Germinal center (tissue), 1 donor: Measurements from ENCODE around the gene MAN1C1.
"Not testable (repeated sequence)": the region's sequence is repeated elsewhere in the genome, so short reads cannot be mapped to it uniquely, and the experiment has no call there.

Experiments used
- DNase-seq: peaks from one replicate; pipeline ENCODE4 v3.0.0; 2012; ENCODE audit warnings: mixed read lengths, low spot score

The MAN1C1 gene

DNA sequence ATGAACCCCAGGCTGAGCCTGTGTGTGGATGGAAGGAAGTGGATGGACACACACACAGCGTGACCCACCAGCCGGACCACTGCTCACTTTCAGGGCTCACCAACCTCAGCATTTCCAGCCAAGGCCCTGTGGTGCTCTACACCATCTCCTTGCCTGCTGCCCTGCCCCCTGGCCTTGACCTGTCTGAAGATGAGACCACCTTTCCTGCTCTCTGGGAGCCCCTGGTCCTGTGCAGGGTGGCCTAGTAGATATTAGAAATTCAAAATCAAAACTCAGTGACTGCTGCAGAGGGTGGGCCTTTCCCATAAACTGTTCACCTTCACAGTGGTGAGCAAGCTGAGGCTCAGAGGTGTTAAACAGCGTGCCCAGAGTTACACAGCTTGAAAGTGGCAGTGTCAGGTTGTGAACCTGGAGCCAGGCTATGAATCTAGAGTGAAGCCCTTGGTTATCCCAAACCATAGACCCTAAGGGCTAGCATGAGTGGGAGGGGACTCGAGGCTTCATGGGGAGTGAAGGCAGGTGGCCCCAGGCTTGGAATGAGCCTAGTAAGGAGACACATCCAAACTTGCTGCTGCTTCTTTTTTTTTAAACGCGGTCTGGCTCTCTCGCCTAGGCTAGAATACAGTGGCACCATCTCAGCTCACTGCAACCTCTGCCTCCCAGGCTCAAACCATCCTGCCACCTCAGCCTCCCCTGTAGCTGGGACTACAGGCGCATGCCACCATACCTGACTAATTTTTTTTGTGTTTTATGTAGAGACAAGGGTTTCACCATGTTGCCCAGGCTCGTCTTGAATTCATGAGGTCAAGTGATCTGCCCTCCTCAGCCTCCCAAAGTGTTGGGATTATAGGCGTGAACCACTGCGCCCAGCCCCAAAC is 41.5 kb downstream of the MAN1C1 start:
- no peak for DNase-seq

DNA sequence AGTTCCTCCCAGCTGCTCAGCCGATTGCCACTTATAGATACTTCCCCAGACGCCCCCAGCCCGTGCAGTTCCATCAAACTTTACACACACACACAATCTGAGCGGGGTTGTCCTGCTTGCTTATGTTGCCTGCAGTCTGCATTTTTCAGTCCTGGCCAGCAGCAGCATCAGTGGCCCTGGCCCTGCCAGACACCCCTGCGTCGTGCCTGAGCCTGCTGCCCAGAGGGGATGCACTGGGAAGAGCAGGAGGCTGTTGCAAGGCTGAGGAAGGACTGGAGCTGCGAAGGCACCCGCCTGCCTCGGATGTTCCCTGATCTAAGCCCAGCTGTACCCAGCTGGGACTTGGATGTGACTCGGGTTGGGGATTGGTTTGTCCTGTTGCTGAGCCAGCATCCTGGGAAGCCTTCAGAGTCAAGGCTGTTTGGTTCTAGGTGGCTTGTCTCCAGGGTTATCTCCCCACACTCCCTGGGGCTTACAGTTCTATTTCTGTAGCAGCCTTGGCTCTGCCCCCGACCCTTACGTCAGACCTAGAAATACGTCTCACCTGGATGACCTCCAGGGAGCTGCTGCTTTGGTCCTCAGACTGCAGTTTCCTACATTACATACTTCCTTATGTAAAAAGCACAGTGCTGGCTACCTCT is 42.3 kb downstream of the MAN1C1 start:
- DNase-seq = no peak

DNA sequence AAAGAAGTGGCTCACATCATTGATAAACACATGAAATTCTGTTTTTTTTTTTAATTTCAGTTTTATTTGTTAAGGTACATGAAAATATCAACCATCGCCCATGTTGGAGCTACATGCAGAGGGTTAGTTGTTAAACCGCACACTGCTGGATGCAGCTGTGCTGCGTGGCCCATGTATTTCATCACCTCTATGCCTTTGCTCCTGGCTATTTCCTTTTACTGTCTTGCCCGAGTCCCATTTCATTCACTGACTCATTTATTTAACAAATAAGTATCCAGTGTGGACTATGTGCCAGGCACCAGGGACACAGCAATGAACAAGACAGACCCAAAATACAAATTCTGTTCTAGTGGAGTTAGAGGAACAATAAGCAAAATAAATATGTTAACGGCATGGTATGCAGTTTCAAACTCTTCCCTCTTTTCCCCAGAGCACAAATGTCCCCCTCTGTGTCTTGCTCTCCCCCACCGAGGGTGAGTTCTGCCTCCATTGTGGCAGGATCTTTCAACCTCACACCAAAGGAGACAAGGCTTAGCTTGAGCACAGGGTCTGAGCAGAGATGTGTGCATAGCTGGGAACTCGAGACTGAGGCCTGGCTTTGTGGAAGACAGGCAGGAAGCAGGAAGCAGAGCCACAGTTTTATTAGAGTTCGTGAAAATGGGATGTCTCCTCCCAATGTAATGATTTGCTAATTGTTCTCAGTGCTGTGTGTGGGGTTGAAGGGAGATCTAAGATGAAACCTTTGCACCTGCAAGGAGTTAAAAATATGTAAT is 44.6 kb downstream of the MAN1C1 start:
- no peak for DNase-seq

DNA sequence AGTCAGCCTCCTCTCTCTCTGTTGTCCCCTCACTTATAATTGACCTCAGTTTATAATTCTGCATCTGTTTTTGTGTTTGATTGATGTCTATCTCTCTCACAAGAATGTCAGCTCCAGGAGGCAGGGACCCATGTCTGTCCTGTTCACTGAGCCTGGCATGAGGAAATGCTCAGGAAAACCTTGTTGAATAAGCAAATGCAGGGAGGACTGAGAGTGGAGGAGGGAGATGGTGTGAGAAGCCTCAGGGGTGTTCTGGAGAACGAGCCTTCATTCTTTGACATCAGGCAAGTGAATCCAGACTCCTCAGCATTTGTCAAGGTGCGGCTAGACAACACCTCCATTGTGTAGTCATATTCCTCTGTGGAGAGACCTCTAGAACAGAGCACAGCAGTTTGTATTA is 45.5 kb downstream of the MAN1C1 start:
- DNase-seq = no peak

DNA sequence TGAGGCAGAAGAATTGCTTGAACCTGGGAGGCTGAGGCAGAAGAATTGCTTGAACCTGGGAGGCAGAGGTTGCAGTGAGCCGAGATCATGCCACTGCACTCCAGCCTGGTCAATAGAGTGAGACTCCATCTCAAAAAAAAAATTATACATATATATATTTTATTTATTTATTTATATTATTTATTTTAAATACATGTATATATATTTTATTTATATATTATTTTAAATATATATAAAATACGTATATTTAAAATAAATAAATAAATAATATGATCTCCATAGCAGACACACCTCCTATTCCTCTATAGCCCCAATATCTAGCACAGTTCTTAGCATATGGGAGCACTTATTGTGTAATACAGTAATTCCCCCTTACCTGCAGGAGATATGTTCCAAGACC is 46.4 kb downstream of the MAN1C1 start:
- not testable (repeated sequence) for DNase-seq

DNA sequence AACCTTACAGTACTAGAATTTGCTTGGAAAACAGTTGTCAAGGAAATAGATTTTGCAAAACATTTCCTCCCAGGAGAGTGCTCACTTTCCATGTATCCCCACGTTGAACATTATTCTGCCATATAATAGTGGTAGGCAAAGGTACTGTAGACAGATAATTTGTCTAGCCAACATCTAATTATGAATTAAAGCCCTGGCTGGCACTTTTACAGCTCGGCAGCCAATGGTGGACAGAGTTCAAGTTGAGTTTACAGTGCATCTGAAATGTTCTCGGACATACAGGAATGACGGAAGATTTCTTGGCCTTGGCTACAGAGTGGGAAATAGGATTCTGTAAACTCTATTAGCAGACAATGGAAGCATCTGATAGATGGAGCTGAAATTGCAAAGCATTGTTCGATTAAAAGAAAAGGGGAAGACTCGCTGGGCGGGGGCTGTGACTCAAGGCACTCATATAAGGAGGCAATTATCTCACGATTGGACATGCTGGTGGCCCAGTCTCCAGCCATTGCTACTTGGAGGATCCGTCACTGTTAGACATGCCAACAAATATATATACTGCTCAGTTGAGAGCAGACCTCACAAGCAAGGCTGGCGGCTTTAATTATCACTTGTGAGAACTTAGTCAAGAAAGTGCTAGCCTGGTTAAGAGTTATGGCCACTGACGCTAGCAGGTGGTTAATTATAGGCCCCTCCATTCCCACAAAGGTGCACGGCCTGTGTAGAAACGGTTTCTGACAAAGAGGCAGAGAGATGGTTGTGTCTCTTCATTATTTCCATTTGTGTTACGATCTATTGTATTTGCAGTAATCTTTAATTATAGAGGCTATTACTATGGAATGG is 48.0 kb downstream of the MAN1C1 start:
- no peak for DNase-seq

DNA sequence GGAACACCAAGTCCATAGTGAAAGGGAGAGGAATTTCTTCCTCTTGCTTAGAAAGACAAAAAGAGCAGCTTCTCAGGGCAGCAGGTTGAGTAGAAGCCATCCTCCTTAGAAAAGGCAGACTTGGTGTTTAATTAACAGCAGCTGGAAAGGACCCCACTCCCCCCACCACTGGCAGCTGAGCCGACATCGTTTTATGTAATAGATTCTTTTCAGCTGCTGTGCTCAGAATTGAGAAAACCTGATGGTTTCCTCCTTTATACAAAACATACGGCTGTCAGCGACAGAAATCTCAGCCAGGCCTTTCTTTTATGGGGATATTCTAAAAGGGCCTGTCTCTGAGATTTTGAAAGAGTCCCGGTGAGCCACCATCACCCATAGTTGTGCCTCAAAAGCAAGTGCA is 49.9 kb downstream of the MAN1C1 start:
- no peak for DNase-seq

DNA sequence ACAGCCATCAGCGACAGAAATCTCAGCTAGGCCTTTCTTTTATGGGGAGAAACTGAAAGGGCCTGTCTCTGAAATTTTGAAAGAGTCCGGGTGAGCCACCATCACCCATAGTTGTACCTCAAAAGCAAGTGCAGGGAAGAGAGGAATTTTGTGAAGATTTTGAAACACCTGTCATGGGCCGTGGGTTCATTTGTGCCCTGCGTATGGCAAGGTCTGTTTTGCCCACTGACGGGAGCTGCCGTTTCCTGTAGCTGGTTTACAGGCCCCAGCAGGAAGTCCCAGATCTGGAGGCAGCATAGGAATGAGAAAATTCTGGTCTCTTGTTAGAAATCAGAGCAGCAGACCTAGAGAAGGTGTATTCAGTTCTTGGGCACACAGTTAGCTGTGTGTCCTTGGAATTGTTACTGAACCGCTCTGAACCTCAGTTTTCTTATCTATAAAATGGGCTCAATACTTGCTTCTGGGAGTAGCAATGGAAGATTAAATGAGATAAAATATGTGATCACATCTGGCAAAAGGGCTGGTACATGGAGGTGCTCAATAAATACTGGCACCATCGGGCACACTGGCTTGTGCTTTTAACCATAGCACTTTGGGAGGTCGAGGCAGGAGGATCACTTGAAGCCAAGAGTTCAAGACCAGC is 52.5 kb downstream of the MAN1C1 start:
- DNase-seq = no peak

DNA sequence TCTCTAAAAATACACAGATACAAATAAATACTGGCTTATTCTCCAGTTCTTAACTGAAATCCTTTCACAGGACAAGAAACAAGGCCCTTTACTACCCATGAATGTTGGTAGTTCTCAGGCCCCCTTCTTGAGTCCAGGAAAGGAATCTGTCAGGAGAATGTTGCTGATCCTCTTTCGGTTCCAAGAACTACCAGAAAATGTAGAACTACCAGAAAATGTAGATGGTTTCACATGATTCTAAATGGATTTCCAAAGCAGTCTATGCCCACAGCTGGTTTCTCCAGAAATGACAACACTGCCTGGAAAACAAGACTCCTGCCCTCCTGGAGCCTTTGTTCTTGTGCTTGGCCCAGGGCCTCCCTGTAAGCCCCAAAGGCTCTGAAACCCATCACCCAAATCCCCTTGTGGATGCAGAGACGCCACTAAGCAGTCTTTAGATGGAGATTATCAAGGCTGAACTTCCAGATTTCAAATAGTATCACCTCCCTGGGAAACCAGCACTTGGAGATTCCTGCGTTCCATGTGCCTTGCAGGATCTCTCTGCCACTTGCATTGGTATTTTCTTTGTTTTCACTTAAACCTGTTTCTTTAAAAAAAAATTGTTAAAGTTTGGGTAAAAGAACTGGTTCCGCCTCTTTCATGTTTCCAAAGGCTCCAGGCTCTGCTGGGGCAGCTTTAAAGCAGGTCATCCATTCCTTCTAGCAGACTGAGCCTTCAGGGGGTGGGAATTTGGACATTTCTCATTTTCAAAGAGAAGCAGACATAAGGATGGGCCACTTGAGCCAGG is 53.4 kb downstream of the MAN1C1 start:
- no peak for DNase-seq

DNA sequence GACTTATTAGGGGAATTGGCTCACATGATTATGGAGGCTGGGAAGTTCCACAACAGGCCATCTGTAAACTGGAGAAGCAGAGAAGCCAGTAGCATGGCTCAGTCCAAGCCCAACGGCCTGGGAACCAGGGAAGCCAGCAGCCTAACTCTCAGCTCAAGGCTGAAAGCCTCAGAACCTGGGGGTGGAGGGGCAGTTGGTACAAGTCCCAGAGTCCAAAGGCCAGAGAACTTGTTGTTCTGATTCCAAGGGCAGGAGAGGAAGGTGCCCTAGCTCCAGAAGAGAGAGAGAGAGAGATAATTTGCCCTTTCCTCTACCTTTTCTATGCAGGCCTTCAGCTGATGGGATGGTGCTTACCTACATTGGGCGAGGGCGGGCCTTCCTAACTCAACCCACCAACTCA is 55.3 kb downstream of the MAN1C1 start:
- no peak for DNase-seq

DNA sequence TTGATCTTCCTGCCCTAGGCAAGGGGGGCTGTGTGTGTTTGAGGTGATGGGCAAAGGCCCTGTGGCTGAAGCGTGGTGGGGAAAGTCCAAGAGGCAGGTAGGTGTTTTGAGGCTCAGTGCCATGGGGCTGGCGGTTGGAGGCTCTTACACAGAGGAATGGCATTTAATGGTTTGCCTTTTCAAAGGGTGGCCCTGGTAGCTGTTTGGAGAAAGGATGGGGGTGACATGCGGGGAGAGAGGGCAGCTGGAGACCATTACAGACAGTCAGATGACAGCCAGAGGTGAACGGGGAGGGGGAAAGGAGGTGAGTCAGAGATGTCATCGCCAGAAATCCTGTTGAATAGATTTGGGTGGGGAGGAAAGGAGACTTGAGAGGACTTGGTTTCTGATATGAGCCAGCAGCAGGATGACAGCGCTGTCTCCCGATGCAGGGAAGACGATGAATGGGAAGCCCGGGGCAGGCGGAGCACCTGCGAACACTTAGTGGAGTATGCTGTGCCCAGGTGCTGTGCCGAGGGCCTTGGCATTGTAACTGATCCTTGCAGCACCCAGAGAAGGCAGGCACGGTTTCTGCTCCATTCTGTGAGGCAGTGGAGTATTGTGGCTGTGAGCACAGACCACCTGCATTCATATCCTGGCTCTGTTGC is 56.3 kb downstream of the MAN1C1 start:
- DNase-seq = no peak

DNA sequence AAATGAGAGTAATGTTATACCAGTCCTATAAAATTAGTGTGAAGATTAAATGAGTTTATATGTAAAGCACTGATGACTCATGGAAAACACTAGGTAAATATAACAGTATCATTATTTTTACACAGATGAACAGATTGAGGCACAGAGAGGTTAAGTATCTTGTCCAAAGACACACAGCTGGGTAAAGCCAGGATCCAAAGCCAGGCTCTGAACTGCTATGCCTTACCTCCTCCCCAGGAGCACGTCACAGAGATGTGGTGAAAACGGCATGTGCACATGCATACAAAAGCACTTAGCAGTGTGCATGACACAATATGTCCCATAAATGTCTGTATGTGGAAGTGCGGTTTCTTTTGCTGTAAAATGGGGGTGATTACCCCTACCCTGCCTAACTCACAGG is 56.9 kb downstream of the MAN1C1 start:
- DNase-seq = no peak

DNA sequence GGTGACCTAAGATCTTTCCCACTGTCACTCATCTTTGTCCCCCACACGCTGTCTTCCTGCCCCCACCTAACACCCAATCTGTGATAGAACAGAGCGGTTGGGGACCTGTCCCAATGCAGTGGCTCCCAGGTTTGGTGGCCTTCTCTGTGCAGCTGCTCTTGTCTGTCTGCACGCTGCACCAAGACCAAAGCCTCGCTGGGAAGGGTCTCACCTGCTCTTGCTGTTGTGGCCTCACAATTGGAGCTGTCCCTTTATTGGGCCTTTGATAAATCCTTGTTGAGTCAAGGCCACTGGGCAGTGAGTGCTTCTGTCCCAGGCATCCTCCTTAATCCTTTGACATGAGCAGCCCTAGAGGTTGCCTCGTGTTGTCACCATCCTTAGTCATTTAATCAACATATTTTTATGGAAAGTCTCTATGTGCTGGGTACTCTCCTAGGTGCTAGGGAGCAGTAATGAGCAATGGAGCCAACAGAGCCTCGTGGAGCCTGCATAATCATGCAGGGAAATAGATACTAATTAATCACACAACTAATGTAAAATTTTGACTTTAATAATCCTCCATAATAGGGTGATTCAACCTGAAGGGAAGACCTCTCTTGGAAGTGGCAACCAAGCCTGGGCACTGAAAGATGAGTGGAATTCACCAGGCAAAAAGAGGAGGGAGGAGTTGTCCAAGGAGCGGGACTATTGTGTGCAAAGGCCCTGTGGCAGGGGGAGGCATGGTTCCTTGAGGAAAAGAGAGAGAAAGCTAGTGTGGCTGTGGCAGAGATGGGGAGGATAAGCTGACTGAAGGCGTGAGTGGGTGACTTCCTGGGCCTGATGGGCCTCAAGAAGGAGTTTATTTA is 57.6 kb downstream of the MAN1C1 start:
- DNase-seq = no peak

DNA sequence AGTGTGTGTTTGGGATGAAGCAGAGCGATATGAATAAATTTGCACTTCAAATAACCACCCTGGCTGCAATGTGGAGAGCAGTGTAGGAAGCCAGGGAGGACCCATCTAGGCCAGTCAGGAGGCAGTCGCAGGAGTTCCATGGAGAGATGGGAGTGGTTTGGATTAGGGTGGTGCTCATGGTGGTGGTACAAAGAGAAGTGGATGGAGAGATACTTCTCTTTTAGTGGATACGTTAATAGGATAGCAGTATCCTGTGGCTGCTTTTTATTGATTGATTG is 58.2 kb downstream of the MAN1C1 start:
- no peak for DNase-seq

DNA sequence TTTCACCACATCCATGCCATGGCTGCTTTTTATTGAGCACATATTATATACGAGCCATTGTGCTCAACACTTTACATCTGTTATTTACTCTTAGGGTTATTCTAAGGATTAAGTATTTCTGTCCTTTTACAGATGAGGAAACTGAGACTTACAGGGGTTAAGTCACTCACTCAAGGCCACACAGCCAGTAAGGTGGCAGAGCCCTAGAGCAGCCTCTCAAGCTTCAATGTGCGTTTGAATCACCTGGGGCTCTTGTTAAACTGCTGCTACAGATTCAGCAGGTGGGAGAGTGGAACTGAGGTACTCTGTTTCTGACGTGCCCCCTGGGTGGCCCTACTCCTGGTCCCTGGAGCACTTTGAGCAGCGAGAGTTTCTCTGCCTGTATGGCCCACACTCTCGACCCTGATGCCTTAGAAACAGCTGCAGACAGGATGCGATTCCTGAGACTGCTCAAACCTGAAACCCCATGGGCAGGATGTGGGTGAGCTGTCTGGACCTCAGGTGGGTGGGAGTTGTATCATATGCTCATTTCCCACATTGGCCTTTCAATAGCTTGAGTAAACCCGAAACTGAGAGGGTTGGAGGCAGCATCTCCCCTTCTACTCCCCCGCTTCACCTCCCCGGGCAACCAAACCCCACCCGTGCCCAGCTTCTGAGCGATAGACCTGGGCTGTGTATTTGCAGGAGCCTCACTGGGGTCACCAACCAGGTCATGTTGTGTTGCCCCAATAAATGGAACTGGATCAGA is 59.3 kb downstream of the MAN1C1 start:
- no peak for DNase-seq

DNA sequence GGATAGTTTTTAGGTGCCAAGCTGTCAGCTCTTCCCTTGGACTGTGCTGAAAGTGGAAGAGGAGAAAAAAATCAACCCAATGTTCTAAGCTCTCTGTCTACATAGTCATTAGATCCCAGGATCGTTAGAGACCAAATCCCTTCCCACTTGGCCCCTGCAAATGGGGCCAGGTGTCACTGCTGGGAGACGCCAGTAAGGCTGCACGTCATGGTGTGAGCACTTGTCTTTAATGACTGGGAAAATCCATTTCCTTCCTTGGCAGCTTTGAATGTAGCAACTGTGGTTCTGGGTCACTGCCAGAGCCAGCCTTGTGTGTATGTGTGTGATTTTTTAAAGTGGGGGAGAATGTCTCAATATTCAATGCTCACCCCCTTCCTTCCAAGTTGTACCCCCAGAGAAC is 59.9 kb downstream of the MAN1C1 start:
- no peak for DNase-seq

DNA sequence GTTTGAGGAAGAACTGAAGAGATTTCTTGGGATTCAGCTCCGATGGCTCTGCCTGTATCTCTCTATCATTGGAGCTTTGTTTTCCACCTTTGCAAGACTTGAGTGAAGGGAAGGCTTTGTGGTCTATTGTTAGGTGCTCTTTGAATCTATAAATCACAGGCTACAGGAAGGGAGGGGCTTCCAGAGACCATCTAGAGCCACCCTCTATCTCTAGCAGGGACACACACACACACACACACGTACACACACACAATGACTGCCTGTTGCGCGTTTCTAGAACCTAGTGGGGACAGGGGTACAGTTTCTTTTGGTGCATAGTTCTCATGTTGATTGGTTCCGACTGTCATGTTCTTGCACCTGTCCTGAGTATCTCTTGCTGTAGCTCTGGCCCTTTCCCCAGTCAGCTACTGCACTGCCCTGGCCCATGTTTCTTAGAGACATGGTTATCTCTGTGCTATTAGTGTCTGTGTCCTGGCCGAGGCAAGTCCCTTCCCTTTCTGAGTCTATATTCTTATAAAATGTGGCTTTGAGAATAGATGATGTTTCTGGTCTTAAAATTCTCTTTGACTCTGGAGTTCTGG is 60.7 kb downstream of the MAN1C1 start:
- no peak for DNase-seq

DNA sequence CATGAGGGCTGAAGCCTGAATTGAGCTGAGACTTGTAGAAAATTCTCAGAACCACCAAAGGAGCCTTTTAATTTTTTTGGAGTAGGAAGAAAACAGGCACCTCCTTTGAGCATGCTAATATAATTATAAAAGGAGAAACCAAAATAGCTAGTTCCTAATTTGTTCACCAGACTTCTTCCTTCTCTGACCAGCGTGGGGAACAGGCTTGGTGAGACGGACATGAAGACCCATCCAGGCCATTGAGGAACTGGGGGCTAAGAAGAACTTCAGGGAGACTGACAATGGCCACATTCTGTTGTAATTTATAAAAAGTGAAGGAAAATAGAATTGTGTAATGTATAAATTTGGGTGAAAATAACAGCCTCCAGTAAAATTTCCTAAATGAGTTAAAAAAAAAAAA is 62.6 kb downstream of the MAN1C1 start:
- DNase-seq = no peak
